ENCODE measurements around the gene CNTNAP2. TPM values are rescaled to one million over a fixed set of nuclear protein-coding genes. Genes with fewer than 3 reads are reported as not detected.

The CNTNAP2 gene
- total RNA-seq, 1 experiment from 2014 or later = 60.0 TPM

GRCh38 chr7:148319316-148319808 lies 2202.8 kb downstream of the CNTNAP2 start:
- intact Hi-C loops (cut with micrococcal nuclease; ENCODE audit: unreplicated experiment) = no loop called here
- no TSS peak for BruUV-seq (replicated peaks)
- ChIA-PET CTCF (no interaction called here), POLR2A (ENCODE audit: low non-redundant PET) (no interaction called here)
- no peaks in the 10 kb centered on the region for H3K9me3 ChIP-seq (ENCODE audit: low read depth, low read length, poor library complexity, severe bottlenecking)
- no peak overlapping the region for H3K27ac ChIP-seq (ENCODE audit: low read depth, low read length, poor library complexity, severe bottlenecking)
- TF ChIP-seq, protein P1, sequence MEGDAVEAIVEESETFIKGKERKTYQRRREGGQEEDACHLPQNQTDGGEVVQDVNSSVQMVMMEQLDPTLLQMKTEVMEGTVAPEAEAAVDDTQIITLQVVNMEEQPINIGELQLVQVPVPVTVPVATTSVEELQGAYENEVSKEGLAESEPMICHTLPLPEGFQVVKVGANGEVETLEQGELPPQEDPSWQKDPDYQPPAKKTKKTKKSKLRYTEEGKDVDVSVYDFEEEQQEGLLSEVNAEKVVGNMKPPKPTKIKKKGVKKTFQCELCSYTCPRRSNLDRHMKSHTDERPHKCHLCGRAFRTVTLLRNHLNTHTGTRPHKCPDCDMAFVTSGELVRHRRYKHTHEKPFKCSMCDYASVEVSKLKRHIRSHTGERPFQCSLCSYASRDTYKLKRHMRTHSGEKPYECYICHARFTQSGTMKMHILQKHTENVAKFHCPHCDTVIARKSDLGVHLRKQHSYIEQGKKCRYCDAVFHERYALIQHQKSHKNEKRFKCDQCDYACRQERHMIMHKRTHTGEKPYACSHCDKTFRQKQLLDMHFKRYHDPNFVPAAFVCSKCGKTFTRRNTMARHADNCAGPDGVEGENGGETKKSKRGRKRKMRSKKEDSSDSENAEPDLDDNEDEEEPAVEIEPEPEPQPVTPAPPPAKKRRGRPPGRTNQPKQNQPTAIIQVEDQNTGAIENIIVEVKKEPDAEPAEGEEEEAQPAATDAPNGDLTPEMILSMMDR (conservative IDR thresholded peaks at IDR 0.05; ENCODE audit: low read depth, low read length) = no peak
- no peak for TF ChIP-seq EZH2 (IDR thresholded peaks at IDR 0.05; ENCODE audit: borderline replicate concordance, low read depth, low read length, poor library complexity, severe bottlenecking)
- H3K4me3 ChIP-seq (ENCODE audit: low read depth, low read length, poor library complexity, severe bottlenecking) = no peak overlapping the region
- no peaks in the 10 kb centered on the region for H3K27me3 ChIP-seq (replicated peaks; ENCODE audit: insufficient read depth, low read depth, low read length, poor library complexity)
- DNase-seq (ENCODE audit: low spot score) = no peak
- no peaks in the 10 kb centered on the region for H3K4me1 ChIP-seq (ENCODE audit: insufficient read depth, low read length, poor library complexity, severe bottlenecking)
- H3K36me3 ChIP-seq (ENCODE audit: insufficient read depth, low read length, poor library complexity, severe bottlenecking) = no peaks in the 10 kb centered on the region

DNA sequence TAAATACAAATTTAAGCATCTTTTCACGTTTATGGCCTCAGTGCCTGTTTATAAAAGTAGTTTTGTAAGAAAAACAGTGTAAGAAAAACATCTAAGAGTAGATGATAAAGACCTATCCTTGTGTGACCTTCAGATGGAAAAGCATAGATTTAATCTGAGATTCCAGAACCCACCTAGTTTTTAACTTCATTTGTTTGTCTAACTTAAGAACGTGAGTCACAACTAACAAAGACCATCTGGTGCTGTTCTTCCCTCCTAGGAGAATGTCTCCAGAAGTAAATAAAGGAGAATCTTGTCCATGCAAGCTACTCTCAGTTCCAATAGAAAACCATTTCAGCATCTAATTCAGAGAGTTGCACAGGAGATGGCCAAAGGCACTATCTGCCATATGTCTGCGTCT lies 2208.6 kb downstream of the CNTNAP2 start:
- TF ChIP-seq, protein P1 (conservative IDR thresholded peaks at IDR 0.05; ENCODE audit: low read depth, low read length) = no peak
- TF ChIP-seq EZH2 (IDR thresholded peaks at IDR 0.05; ENCODE audit: borderline replicate concordance, low read depth, low read length, poor library complexity, severe bottlenecking) = no peak
- ChIA-PET POLR2A (ENCODE audit: low non-redundant PET) (no interaction called here), CTCF (no interaction called here)
- intact Hi-C loops (cut with micrococcal nuclease; ENCODE audit: unreplicated experiment) = no loop called here
- Histone ChIP-seq H3K27ac (ENCODE audit: low read depth, low read length, poor library complexity, severe bottlenecking) (no peak overlapping the region), H3K4me3 (ENCODE audit: low read depth, low read length, poor library complexity, severe bottlenecking) (no peak overlapping the region), H3K36me3 (ENCODE audit: insufficient read depth, low read length, poor library complexity, severe bottlenecking) (no peaks in the 10 kb centered on the region), H3K4me1 (ENCODE audit: insufficient read depth, low read length, poor library complexity, severe bottlenecking) (no peaks in the 10 kb centered on the region), H3K27me3 (replicated peaks; ENCODE audit: insufficient read depth, low read depth, low read length, poor library complexity) (no peaks in the 10 kb centered on the region), H3K9me3 (ENCODE audit: low read depth, low read length, poor library complexity, severe bottlenecking) (no peaks in the 10 kb centered on the region)
- DNase-seq (ENCODE audit: low spot score) = no peak
- no TSS peak for BruUV-seq (replicated peaks)

DNA sequence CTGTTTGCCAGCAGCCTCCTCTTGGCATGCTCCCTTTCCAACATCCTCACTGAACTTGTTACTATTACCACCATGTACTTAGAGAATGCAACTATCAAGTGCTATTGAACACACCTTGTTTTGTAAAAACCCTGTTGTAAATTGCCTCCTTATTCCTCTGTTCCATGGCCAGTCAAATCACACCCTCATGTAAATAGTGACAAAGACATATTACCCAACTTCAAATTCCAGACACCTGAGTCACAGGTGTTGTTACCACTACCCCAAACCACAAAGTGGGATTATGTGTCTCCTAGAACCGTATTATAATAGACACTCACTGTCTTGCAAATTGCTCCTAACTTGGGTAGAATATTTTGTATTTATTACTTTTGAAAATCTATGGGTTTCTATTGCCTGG lies 2210.8 kb downstream of the CNTNAP2 start:
- POLR2A ChIA-PET (ENCODE audit: low non-redundant PET) = no interaction called here
- intact Hi-C loops (cut with micrococcal nuclease; ENCODE audit: unreplicated experiment) = no loop called here
- Histone ChIP-seq H3K27ac (ENCODE audit: low read depth, low read length, poor library complexity, severe bottlenecking) (no peak overlapping the region), H3K27me3 (replicated peaks; ENCODE audit: insufficient read depth, low read depth, low read length, poor library complexity) (no peaks in the 10 kb centered on the region), H3K9me3 (ENCODE audit: low read depth, low read length, poor library complexity, severe bottlenecking) (no peaks in the 10 kb centered on the region), H3K36me3 (ENCODE audit: insufficient read depth, low read length, poor library complexity, severe bottlenecking) (no peaks in the 10 kb centered on the region), H3K4me1 (ENCODE audit: insufficient read depth, low read length, poor library complexity, severe bottlenecking) (no peaks in the 10 kb centered on the region), H3K4me3 (ENCODE audit: low read depth, low read length, poor library complexity, severe bottlenecking) (no peak overlapping the region)
- BruUV-seq (replicated peaks) = no TSS peak
- CTCF ChIA-PET = no interaction called here
- TF ChIP-seq, protein P1 (conservative IDR thresholded peaks at IDR 0.05; ENCODE audit: low read depth, low read length) = no peak
- TF ChIP-seq EZH2 (IDR thresholded peaks at IDR 0.05; ENCODE audit: borderline replicate concordance, low read depth, low read length, poor library complexity, severe bottlenecking) = no peak
- DNase-seq (ENCODE audit: low spot score) = no peak
